HEK293 (cell line): ENCODE results near the gene MATN4.
A peak's percentile ranks its signal among the peaks of the same experiment; 100 is the strongest.

ENCODE experiments used
- CTCF ChIA-PET: fragments of 350-600 bp; formaldehyde crosslinking; extraction: SDS; loops from one replicate; lab custom pipeline; 2021; ENCODE audit warnings: antibody characterized with exemption; lab: Yijun Ruan, JAX
- POLR2A ChIA-PET: fragments of 300-600 bp; formaldehyde crosslinking; extraction: SDS; loops from one replicate; lab custom pipeline; 2020; ENCODE audit warnings: antibody characterized with exemption, inconsistent platforms; lab: Yijun Ruan, JAX
- H3K27ac ChIP-seq: fragments of 200-500 bp; sonication (Bioruptor generic); 2 replicates; pipeline ENCODE4 v1.5.1; 2014; ENCODE audit warnings: low read depth, low read length, control low read depth, inconsistent platforms; ENCODE audit errors: extremely low read depth
- H3K36me3 ChIP-seq, 2 experiments: fragments of 200-500 bp in 1 of 2; sonication (Bioruptor generic) in 1 of 2; 1 replicate in 1 of 2; 2 replicates in 1 of 2; pipeline ENCODE4 v1.5.1; 2014 to 2017; ENCODE audit warnings: inconsistent platforms in 2 of 2, low read length in 2 of 2; ENCODE audit not compliant: control insufficient read depth in 2 of 2, insufficient read depth in 1 of 2
- H3K4me1 ChIP-seq: fragments of 200-500 bp; sonication (Bioruptor generic); 2 replicates; pipeline ENCODE4 v1.5.1; 2014; ENCODE audit warnings: mild to moderate bottlenecking, low read length, inconsistent platforms; ENCODE audit not compliant: control insufficient read depth, insufficient read depth
- H3K4me3 ChIP-seq: 2 replicates; pipeline ENCODE4 v1.5.1; 2011; ENCODE audit warnings: low read depth, mild to moderate bottlenecking, control low read depth, low read length, moderate library complexity
- H3K9me3 ChIP-seq: fragments of 200-500 bp; sonication (Bioruptor generic); 2 replicates; pipeline ENCODE4 v1.5.1; 2014; ENCODE audit warnings: low read depth, low read length, inconsistent platforms; ENCODE audit not compliant: control insufficient read depth, insufficient read depth
- AEBP2 ChIP-seq: fragments of 450-650 bp; formaldehyde crosslinking; IDR thresholded peaks from 2 replicates; pipeline ENCODE4 v1.5.1; 2016; ENCODE audit warnings: missing biosample characterization, missing genetic modification characterization, borderline replicate concordance
- GFI1B ChIP-seq: fragments of 450-650 bp; formaldehyde crosslinking; IDR thresholded peaks from 2 replicates; pipeline ENCODE4 v1.5.1; 2016; ENCODE audit warnings: missing biosample characterization, missing genetic modification characterization
- GLIS1 ChIP-seq: fragments of 450-650 bp; formaldehyde crosslinking; IDR thresholded peaks from 2 replicates; pipeline ENCODE4 v1.5.1; 2016; ENCODE audit warnings: missing biosample characterization, missing genetic modification characterization
- PRDM1 ChIP-seq: fragments of 450-650 bp; formaldehyde crosslinking; IDR thresholded peaks from 2 replicates; pipeline ENCODE4; 2016; ENCODE audit warnings: missing biosample characterization, missing genetic modification characterization
- YY2 ChIP-seq: fragments of 450-650 bp; formaldehyde crosslinking; IDR thresholded peaks from 2 replicates; pipeline ENCODE4 v1.5.1; 2016; ENCODE audit warnings: missing biosample characterization, missing genetic modification characterization
- ZBTB48 ChIP-seq: fragments of 450-650 bp; formaldehyde crosslinking; IDR thresholded peaks from 2 replicates; pipeline ENCODE4 v1.5.1; 2016; ENCODE audit warnings: missing biosample characterization, missing genetic modification characterization
- ZNF146 ChIP-seq: fragments of 450-650 bp; formaldehyde crosslinking; IDR thresholded peaks from 2 replicates; pipeline ENCODE4 v1.5.1; 2016; ENCODE audit warnings: missing biosample characterization, missing genetic modification characterization
- ZNF19 ChIP-seq: fragments of 450-650 bp; formaldehyde crosslinking; IDR thresholded peaks from 2 replicates; pipeline ENCODE4; 2016; ENCODE audit warnings: missing biosample characterization, missing genetic modification characterization, low read depth
- ZNF26 ChIP-seq: fragments of 450-650 bp; formaldehyde crosslinking; IDR thresholded peaks from 2 replicates; pipeline ENCODE4 v1.5.1; 2016; ENCODE audit warnings: missing biosample characterization, missing genetic modification characterization
- ZNF366 ChIP-seq: fragments of 450-650 bp; formaldehyde crosslinking; conservative IDR thresholded peaks from 2 replicates; pipeline ENCODE4 v1.5.1; 2016; ENCODE audit warnings: missing biosample characterization, missing genetic modification characterization
- ZNF501 ChIP-seq: fragments of 450-650 bp; formaldehyde crosslinking; IDR thresholded peaks from 2 replicates; pipeline ENCODE4 v1.5.1; 2016; ENCODE audit warnings: missing biosample characterization, missing genetic modification characterization
- ZNF548 ChIP-seq: fragments of 450-650 bp; formaldehyde crosslinking; IDR thresholded peaks from 2 replicates; pipeline ENCODE4 v1.5.1; 2016; ENCODE audit warnings: missing biosample characterization, missing genetic modification characterization
- ZNF600 ChIP-seq: fragments of 450-650 bp; formaldehyde crosslinking; IDR thresholded peaks from 2 replicates; pipeline ENCODE4 v1.5.1; 2016; ENCODE audit warnings: missing biosample characterization, missing genetic modification characterization
- ZNF660 ChIP-seq: fragments of 450-650 bp; IDR thresholded peaks from 2 replicates; pipeline ENCODE4 v1.5.1; 2018; ENCODE audit warnings: missing biosample characterization, mild to moderate bottlenecking, missing genetic modification characterization
- ZNF664 ChIP-seq: fragments of 450-650 bp; formaldehyde crosslinking; IDR thresholded peaks from 2 replicates; pipeline ENCODE4 v1.5.1; 2016; ENCODE audit warnings: missing biosample characterization, missing genetic modification characterization
- TF ChIP-seq, protein P1 (sequence below): fragments of 450-650 bp; formaldehyde crosslinking; optimal IDR thresholded peaks from 2 replicates; pipeline ENCODE3; 2016; ENCODE audit warnings: missing biosample characterization, mild to moderate bottlenecking, missing genetic modification characterization
- TF ChIP-seq, protein P2 (sequence below): fragments of 450-650 bp; formaldehyde crosslinking; IDR thresholded peaks from 2 replicates; pipeline ENCODE4 v1.5.1; 2016; ENCODE audit warnings: missing biosample characterization, missing genetic modification characterization, borderline replicate concordance
- TF ChIP-seq, protein P3 (sequence below): fragments of 450-650 bp; formaldehyde crosslinking; conservative IDR thresholded peaks from 2 replicates; pipeline ENCODE4 v1.5.1; 2016; ENCODE audit warnings: low read depth, missing biosample characterization, missing genetic modification characterization

Gene MATN4

GRCh38 chr20:45316150-45317080, 8.3 kb upstream of the MATN4 start:
- no peak overlapping the region for H3K27ac ChIP-seq
- POLR2A ChIA-PET: no interaction called here
- no peaks in the 10 kb centered on the region for H3K4me1 ChIP-seq
- TF ChIP-seq ZNF660 (tag by site-specific recombination): no peak
- no peak for TF ChIP-seq ZNF600
- TF ChIP-seq, protein P1, sequence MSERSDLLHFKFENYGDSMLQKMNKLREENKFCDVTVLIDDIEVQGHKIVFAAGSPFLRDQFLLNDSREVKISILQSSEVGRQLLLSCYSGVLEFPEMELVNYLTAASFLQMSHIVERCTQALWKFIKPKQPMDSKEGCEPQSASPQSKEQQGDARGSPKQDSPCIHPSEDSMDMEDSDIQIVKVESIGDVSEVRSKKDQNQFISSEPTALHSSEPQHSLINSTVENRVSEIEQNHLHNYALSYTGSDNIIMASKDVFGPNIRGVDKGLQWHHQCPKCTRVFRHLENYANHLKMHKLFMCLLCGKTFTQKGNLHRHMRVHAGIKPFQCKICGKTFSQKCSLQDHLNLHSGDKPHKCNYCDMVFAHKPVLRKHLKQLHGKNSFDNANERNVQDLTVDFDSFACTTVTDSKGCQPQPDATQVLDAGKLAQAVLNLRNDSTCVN (tag by site-specific recombination): no peak
- no peak for TF ChIP-seq ZNF26 (tag by site-specific recombination)
- no peak for TF ChIP-seq GFI1B
- no peak for TF ChIP-seq ZNF664 (tag by site-specific recombination)
- TF ChIP-seq, protein P2, sequence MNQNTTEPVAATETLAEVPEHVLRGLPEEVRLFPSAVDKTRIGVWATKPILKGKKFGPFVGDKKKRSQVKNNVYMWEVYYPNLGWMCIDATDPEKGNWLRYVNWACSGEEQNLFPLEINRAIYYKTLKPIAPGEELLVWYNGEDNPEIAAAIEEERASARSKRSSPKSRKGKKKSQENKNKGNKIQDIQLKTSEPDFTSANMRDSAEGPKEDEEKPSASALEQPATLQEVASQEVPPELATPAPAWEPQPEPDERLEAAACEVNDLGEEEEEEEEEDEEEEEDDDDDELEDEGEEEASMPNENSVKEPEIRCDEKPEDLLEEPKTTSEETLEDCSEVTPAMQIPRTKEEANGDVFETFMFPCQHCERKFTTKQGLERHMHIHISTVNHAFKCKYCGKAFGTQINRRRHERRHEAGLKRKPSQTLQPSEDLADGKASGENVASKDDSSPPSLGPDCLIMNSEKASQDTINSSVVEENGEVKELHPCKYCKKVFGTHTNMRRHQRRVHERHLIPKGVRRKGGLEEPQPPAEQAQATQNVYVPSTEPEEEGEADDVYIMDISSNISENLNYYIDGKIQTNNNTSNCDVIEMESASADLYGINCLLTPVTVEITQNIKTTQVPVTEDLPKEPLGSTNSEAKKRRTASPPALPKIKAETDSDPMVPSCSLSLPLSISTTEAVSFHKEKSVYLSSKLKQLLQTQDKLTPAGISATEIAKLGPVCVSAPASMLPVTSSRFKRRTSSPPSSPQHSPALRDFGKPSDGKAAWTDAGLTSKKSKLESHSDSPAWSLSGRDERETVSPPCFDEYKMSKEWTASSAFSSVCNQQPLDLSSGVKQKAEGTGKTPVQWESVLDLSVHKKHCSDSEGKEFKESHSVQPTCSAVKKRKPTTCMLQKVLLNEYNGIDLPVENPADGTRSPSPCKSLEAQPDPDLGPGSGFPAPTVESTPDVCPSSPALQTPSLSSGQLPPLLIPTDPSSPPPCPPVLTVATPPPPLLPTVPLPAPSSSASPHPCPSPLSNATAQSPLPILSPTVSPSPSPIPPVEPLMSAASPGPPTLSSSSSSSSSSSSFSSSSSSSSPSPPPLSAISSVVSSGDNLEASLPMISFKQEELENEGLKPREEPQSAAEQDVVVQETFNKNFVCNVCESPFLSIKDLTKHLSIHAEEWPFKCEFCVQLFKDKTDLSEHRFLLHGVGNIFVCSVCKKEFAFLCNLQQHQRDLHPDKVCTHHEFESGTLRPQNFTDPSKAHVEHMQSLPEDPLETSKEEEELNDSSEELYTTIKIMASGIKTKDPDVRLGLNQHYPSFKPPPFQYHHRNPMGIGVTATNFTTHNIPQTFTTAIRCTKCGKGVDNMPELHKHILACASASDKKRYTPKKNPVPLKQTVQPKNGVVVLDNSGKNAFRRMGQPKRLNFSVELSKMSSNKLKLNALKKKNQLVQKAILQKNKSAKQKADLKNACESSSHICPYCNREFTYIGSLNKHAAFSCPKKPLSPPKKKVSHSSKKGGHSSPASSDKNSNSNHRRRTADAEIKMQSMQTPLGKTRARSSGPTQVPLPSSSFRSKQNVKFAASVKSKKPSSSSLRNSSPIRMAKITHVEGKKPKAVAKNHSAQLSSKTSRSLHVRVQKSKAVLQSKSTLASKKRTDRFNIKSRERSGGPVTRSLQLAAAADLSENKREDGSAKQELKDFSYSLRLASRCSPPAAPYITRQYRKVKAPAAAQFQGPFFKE (tag by site-specific recombination): no peak
- no peak for TF ChIP-seq ZNF548 (tag by site-specific recombination)
- TF ChIP-seq ZNF146 (tag by site-specific recombination): no peak
- no peak for TF ChIP-seq YY2
- TF ChIP-seq, all 188 proteins: peak for 0
- Histone ChIP-seq H3K9me3 (no peaks in the 10 kb centered on the region), H3K4me3 (no peak overlapping the region), H3K36me3 (no peaks in the 10 kb centered on the region)
- CTCF ChIA-PET: interaction anchor here (0.6 to 1.7 kb wide), 8 partner anchors 19 to 455 kb away, joined by 3 to 8 read pairs (median 3); partner anchors contain the start of gene SYS1

- H3K4me3 ChIP-seq: no peak overlapping the region
- ChIA-PET POLR2A (no interaction called here), CTCF (interaction anchor here (0.6 to 1.7 kb wide), 4 partner anchors 22 to 456 kb away, joined by 3 to 8 read pairs (median 3); partner anchors contain the start of gene SYS1)
- H3K9me3 ChIP-seq: no peaks in the 10 kb centered on the region
- no peaks in the 10 kb centered on the region for H3K4me1 ChIP-seq
- no peaks in the 10 kb centered on the region for H3K36me3 ChIP-seq
- H3K27ac ChIP-seq: no peak overlapping the region
- TF ChIP-seq, protein P3, sequence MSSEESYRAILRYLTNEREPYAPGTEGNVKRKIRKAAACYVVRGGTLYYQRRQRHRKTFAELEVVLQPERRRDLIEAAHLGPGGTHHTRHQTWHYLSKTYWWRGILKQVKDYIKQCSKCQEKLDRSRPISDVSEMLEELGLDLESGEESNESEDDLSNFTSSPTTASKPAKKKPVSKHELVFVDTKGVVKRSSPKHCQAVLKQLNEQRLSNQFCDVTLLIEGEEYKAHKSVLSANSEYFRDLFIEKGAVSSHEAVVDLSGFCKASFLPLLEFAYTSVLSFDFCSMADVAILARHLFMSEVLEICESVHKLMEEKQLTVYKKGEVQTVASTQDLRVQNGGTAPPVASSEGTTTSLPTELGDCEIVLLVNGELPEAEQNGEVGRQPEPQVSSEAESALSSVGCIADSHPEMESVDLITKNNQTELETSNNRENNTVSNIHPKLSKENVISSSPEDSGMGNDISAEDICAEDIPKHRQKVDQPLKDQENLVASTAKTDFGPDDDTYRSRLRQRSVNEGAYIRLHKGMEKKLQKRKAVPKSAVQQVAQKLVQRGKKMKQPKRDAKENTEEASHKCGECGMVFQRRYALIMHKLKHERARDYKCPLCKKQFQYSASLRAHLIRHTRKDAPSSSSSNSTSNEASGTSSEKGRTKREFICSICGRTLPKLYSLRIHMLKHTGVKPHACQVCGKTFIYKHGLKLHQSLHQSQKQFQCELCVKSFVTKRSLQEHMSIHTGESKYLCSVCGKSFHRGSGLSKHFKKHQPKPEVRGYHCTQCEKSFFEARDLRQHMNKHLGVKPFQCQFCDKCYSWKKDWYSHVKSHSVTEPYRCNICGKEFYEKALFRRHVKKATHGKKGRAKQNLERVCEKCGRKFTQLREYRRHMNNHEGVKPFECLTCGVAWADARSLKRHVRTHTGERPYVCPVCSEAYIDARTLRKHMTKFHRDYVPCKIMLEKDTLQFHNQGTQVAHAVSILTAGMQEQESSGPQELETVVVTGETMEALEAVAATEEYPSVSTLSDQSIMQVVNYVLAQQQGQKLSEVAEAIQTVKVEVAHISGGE (tag by site-specific recombination): no peak
- TF ChIP-seq PRDM1 (tag by site-specific recombination) (peak; percentile 98), ZNF19 (tag by site-specific recombination) (no peak), AEBP2 (tag by site-specific recombination) (no peak), GLIS1 (tag by site-specific recombination) (no peak), ZNF501 (no peak), ZBTB48 (tag by site-specific recombination) (no peak), ZNF366 (tag by site-specific recombination) (peak; percentile 96)
Measured at GRCh38 chr20:45315672-45316071, 7.6 kb upstream of the MATN4 start.
